Amygdala (tissue), 56 donors: Measurements from ENCODE around the gene C22orf39.

ENCODE experiments used
- DNase-seq, 56 donors: peaks; one replicate each; lab custom pipeline; 2025; lab: John Stamatoyannopoulos, UW

The C22orf39 gene

GRCh38 chr22:19405652-19406051, 41.9 kb downstream of the C22orf39 start:
- no peak for DNase-seq

DNA sequence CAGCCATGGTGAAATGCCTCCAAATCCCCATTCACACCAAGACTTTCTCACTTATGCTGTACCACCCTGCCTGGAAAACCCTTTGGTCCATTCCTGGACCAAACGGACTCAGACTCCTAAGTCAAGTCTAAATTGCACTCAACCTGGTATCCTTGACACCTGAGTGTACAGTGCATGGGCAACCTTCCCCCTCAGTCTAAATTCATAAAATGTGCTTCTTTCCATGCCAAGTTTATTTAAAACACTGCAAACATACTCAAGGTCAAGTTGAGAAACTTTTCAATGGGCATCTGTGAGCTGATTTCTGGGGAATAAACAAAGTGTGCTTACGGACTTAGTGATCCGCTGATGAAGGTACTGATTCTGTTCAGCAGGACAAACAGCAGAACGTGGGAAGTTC, 42.4 kb downstream of the C22orf39 start:
- DNase-seq: no peak

- DNase-seq: no peak
Measured at GRCh38 chr22:19404676-19405075, 42.8 kb downstream of the C22orf39 start.

DNA sequence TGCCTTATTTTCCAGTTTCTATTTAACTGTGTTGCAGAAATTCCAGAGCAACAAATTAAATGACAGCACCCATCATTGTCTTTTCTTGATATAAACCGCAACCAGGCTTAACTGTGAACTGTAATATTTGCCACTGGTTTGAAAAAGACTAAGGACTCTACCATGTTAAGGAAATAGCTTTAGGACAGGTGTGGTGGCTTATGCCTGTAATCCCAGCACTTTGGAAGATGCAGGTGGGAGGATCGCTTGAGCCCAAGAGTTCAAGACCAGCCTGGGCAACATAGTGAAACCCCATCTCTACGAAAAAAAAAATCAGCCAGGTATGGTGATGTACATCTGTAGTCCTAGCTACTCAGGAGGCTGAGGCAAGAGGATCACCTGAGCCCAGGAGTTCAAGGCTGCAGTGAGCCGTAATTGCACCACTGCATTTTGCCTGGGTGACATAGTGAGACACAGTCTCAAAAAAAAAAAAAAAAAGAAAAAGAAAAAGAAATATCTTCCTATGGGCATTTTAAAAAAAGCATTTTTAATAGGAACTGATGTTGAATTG, 44.8 kb downstream of the C22orf39 start:
- DNase-seq: no peak

- no peak for DNase-seq
Measured at GRCh38 chr22:19401483-19401882, 46.0 kb downstream of the C22orf39 start.

DNA sequence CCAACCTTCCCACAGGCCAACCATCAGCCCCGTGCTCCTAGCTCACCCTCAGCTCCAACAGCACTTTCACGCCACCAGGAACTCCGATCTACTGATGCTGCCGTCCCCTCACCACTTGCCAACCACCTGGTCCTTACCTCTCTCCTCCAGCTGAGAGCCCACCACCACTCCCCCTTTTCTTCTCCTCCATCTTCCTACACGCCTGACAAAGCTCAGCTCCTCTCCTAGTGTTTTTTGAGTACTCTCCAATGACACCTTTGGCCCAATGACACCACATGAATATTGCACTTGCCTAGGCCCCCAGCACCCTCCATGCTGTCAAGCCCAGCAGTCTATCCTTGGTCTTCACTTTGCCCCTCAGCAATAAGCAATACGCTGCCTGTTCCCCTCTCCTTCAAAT, 46.6 kb downstream of the C22orf39 start:
- no peak for DNase-seq

GRCh38 chr22:19398652-19399051, 48.9 kb downstream of the C22orf39 start:
- DNase-seq: no peak

DNA sequence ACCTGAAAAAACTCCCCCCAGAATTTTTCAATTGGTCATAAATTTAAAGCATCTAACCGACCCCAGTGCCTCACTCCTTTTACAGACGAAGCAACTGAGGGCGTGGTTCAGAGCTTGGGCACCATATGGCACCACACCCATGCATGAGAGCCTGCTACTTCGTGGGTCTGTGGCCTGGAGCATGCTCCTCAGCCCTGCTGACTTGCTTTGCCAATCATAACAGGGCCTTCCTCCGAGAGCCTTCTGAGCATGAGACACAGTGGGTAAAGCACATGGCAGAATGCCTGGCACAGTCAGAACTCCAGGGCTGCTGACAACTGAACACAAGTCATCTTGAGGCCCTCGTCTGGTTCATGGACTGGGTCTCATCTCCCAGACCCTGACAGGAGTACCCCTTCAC, 49.3 kb downstream of the C22orf39 start:
- DNase-seq: no peak

- DNase-seq: no peak
Measured at GRCh38 chr22:19397734-19398104, 49.8 kb downstream of the C22orf39 start.

DNA sequence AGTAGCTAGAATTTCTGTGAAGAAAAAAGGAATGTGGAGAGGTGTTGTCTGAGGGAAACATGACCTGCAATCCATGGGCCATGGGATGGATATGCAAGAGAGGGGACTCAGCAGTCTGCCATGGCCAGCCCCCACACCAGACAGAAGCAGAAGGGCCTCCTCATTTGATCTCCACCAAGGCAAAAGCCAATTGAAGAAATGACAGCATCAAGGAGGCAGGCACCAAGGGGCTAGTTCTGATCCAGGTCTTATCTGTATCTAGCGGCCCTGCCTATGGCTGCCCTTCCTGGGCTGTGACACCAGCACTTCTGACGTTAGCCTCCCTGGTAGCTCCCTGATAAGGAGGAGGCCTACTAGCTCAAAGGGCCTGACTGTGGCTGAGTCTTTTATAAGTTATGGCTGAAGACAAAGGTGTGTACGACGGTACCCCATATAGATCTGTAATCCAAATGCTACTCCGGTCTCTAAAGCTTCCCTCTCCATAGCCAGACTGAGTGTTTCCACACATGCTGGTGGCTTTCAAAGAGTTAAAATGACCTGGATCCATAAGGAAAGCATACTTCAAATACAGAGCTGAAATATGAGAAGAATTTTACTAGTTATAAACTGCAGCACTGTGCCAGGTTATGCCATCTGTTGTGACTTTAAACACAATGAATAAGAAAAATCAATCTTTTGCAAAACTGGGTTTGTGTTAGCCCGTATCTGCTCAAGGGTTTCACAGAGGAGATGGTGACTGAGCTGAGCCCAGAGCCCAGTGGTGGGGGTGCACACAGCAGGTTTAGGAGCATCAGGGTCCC, 50.4 kb downstream of the C22orf39 start:
- DNase-seq: no peak

DNA sequence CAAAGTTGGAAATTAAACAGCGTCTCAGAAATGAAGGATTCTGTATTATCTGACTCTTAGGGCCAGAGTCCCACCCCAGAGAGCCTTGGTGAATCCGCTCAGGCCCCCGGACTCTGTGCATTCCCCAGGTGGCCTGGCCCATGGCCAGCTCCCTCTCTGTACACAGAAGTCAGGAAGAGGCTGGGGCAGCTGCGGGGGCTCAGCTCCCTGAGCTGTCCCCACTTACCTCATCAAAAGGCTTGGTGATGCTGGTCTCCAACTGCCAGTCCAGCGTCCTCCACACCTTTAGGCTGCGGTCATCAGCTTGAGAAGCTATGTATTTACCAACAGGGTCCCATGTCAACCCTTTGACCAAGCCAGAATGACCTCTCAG, 51.0 kb downstream of the C22orf39 start:
- DNase-seq: no peak

GRCh38 chr22:19395276-19395675, 52.2 kb downstream of the C22orf39 start:
- no peak for DNase-seq

DNA sequence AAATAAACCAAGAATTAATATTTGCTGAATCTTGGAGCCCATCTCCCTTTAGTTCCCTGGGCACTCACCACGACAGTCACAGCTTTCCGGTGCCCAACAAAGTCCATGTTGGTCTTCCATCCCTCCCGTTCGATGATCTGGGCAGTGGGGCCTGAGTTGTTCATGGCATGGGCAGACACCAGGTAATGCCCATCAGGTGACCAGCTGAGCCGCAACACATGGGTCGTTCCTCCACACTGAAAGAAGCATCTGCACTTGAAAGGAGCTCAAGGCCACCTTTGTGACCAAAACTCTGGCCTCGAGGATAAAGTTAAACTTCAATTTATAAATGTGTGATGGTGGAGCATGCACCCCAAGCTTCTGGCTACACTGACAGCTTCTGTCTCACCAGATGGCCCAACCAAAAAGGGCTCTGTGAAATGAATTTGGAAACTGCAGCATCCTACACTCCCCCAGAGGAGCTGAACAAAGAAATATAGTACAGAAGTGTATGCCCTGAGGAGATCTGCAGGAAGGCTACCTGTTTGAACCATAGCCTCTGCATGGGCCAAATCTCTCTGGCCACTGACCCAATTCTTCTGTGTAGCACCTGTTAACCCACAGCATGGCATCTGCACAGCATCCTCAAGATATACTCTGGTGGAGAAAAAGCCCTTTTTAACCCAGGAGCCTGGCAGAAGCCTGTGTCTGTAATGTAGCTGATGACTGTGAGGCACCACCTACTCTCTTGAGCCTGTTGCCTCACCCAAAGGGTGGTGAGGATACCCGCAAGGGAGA, 53.0 kb downstream of the C22orf39 start:
- no peak for DNase-seq

GRCh38 chr22:19393704-19394103, 53.8 kb downstream of the C22orf39 start:
- no peak for DNase-seq
